ENCODE results near the gene DUSP10.

DNA sequence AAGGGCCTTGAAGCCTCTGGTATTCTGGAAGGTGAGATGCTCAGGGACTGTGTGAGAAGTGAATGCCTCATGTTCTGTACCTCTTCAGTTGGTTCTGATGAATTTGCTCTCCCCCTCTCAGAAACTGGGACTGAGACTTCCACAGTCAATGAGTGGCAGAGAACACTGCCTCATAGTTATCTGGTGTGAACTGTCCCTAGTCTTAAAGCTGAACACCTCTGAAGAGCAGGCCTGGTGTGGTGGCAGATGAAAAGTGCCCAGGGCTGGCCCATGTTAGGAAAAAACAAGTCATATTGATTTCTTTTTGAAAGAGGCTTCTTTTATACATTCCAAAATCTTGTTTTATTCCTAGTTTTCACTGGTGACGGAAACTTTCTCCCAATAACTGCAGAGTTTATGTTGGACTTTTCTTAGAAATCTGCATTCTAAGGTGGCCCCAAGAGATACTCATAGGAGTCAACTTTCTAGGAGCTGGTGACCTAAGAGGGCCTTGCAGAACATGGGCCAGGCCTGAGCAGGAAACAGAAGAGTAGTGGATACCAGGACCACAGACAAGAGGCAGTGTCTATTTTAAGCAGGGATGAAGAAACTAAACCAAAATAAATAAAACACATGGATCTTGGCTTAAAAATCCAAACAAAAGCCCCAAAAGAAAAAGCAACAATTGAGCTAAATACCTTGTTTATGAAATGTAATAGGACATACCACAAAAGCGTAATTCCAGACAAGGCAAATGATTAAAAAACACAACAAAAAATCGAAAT, 19.5 kb downstream of the DUSP10 start:
- TF ChIP-seq TEAD1 (CRISPR knock-in tag; IDR thresholded peaks at IDR 0.05) (no peak), GABPB1 (CRISPR knock-in tag; IDR thresholded peaks at IDR 0.05) (no peak), CREB1 (CRISPR knock-in tag; IDR thresholded peaks at IDR 0.05) (no peak), SOX15 (CRISPR knock-in tag; IDR thresholded peaks at IDR 0.05) (no peak), NR2C2 (CRISPR knock-in tag; IDR thresholded peaks at IDR 0.05) (no peak), NFE2L1 (CRISPR knock-in tag; IDR thresholded peaks at IDR 0.05) (no peak)
- TF ChIP-seq, protein P1, sequence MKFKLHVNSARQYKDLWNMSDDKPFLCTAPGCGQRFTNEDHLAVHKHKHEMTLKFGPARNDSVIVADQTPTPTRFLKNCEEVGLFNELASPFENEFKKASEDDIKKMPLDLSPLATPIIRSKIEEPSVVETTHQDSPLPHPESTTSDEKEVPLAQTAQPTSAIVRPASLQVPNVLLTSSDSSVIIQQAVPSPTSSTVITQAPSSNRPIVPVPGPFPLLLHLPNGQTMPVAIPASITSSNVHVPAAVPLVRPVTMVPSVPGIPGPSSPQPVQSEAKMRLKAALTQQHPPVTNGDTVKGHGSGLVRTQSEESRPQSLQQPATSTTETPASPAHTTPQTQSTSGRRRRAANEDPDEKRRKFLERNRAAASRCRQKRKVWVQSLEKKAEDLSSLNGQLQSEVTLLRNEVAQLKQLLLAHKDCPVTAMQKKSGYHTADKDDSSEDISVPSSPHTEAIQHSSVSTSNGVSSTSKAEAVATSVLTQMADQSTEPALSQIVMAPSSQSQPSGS (CRISPR knock-in tag; IDR thresholded peaks at IDR 0.05; ENCODE audit: borderline replicate concordance, low read depth), result no peak
- TF ChIP-seq, protein P2, sequence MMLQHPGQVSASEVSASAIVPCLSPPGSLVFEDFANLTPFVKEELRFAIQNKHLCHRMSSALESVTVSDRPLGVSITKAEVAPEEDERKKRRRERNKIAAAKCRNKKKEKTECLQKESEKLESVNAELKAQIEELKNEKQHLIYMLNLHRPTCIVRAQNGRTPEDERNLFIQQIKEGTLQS (CRISPR knock-in tag; conservative IDR thresholded peaks at IDR 0.05), result no peak
- TF ChIP-seq, protein P3, sequence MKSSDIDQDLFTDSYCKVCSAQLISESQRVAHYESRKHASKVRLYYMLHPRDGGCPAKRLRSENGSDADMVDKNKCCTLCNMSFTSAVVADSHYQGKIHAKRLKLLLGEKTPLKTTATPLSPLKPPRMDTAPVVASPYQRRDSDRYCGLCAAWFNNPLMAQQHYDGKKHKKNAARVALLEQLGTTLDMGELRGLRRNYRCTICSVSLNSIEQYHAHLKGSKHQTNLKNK (CRISPR knock-in tag; IDR thresholded peaks at IDR 0.05), result no peak
- TF ChIP-seq, protein P4, sequence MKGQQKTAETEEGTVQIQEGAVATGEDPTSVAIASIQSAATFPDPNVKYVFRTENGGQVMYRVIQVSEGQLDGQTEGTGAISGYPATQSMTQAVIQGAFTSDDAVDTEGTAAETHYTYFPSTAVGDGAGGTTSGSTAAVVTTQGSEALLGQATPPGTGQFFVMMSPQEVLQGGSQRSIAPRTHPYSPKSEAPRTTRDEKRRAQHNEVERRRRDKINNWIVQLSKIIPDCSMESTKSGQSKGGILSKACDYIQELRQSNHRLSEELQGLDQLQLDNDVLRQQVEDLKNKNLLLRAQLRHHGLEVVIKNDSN (CRISPR knock-in tag; IDR thresholded peaks at IDR 0.05), result no peak
- TF ChIP-seq, protein P5, sequence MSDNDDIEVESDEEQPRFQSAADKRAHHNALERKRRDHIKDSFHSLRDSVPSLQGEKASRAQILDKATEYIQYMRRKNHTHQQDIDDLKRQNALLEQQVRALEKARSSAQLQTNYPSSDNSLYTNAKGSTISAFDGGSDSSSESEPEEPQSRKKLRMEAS (CRISPR knock-in tag; IDR thresholded peaks at IDR 0.05), result no peak
- TF ChIP-seq, protein P6, sequence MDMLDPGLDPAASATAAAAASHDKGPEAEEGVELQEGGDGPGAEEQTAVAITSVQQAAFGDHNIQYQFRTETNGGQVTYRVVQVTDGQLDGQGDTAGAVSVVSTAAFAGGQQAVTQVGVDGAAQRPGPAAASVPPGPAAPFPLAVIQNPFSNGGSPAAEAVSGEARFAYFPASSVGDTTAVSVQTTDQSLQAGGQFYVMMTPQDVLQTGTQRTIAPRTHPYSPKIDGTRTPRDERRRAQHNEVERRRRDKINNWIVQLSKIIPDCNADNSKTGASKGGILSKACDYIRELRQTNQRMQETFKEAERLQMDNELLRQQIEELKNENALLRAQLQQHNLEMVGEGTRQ (CRISPR knock-in tag; IDR thresholded peaks at IDR 0.05), result no peak
- TF ChIP-seq, protein P7, sequence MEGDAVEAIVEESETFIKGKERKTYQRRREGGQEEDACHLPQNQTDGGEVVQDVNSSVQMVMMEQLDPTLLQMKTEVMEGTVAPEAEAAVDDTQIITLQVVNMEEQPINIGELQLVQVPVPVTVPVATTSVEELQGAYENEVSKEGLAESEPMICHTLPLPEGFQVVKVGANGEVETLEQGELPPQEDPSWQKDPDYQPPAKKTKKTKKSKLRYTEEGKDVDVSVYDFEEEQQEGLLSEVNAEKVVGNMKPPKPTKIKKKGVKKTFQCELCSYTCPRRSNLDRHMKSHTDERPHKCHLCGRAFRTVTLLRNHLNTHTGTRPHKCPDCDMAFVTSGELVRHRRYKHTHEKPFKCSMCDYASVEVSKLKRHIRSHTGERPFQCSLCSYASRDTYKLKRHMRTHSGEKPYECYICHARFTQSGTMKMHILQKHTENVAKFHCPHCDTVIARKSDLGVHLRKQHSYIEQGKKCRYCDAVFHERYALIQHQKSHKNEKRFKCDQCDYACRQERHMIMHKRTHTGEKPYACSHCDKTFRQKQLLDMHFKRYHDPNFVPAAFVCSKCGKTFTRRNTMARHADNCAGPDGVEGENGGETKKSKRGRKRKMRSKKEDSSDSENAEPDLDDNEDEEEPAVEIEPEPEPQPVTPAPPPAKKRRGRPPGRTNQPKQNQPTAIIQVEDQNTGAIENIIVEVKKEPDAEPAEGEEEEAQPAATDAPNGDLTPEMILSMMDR (IDR thresholded peaks at IDR 0.05), result no peak
- TF ChIP-seq, protein P8, sequence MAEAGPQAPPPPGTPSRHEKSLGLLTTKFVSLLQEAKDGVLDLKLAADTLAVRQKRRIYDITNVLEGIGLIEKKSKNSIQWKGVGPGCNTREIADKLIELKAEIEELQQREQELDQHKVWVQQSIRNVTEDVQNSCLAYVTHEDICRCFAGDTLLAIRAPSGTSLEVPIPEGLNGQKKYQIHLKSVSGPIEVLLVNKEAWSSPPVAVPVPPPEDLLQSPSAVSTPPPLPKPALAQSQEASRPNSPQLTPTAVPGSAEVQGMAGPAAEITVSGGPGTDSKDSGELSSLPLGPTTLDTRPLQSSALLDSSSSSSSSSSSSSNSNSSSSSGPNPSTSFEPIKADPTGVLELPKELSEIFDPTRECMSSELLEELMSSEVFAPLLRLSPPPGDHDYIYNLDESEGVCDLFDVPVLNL (CRISPR knock-in tag; IDR thresholded peaks at IDR 0.05; ENCODE audit: borderline replicate concordance, low read depth), result no peak
